PFSK-1 (cell line): Measurements from ENCODE around the gene FOLR1.

Experiments
- FOXP2 ChIP-seq: optimal IDR thresholded peaks from 2 replicates; pipeline ENCODE3; 2011; ENCODE audit warnings: borderline replicate concordance, control low read depth, inconsistent platforms; ENCODE audit not compliant: insufficient read depth; ENCODE audit errors: extremely low read length, extremely low read depth
- POLR2AphosphoS5 ChIP-seq: IDR thresholded peaks from 2 replicates; pipeline ENCODE4 v1.6.1; 2012; ENCODE audit warnings: low read depth, mild to moderate bottlenecking, control low read depth, low read length, moderate library complexity
- REST ChIP-seq, 2 experiments: IDR thresholded peaks; 2 replicates each; pipeline versions ENCODE4 v1.6.1 to v1.8.0; 2011 to 2012; ENCODE audit warnings: low read depth in 2 of 2, low read length in 2 of 2, control low read depth in 1 of 2, inconsistent platforms in 1 of 2, mild to moderate bottlenecking in 1 of 2, moderate library complexity in 1 of 2; ENCODE audit not compliant: insufficient read depth in 1 of 2
- SIN3A ChIP-seq: IDR thresholded peaks from 2 replicates; pipeline ENCODE4 v1.6.1; 2012; ENCODE audit warnings: mild to moderate bottlenecking, low read length, moderate library complexity, borderline replicate concordance; ENCODE audit not compliant: insufficient read depth
- TAF1 ChIP-seq: IDR thresholded peaks from 2 replicates; pipeline ENCODE4 v1.6.1; 2012; ENCODE audit warnings: low read length, control low read depth, borderline replicate concordance; ENCODE audit not compliant: insufficient read depth

Gene FOLR1

GRCh38 chr11:72155751-72156150, 36.2 kb upstream of the FOLR1 start:
- TF ChIP-seq TAF1, result no peak
- no peak for TF ChIP-seq REST (IDR thresholded peaks at IDR 0.05; ENCODE audit: insufficient read depth in 1 of 2, low read depth in 2 of 2, low read length in 2 of 2)
- TF ChIP-seq FOXP2, result no peak
- no peak for TF ChIP-seq SIN3A
- no peak for TF ChIP-seq POLR2AphosphoS5

- no peak for TF ChIP-seq REST (IDR thresholded peaks at IDR 0.05; ENCODE audit: insufficient read depth in 1 of 2, low read depth in 2 of 2, low read length in 2 of 2)
- TF ChIP-seq POLR2AphosphoS5, result no peak
- no peak for TF ChIP-seq FOXP2
- TF ChIP-seq SIN3A, result no peak
- TF ChIP-seq TAF1, result no peak
These were observed 34.8 kb upstream of the FOLR1 start for GRCh38 chr11:72157131-72157530.

- TF ChIP-seq FOXP2 (no peak), SIN3A (no peak), POLR2AphosphoS5 (no peak), TAF1 (no peak), REST (IDR thresholded peaks at IDR 0.05; ENCODE audit: insufficient read depth in 1 of 2, low read depth in 2 of 2, low read length in 2 of 2) (no peak)
These were observed 31.6 kb upstream of the FOLR1 start for GRCh38 chr11:72160319-72160718.

- TF ChIP-seq REST (IDR thresholded peaks at IDR 0.05; ENCODE audit: insufficient read depth in 1 of 2, low read depth in 2 of 2, low read length in 2 of 2) (no peak), FOXP2 (no peak), SIN3A (no peak), POLR2AphosphoS5 (no peak), TAF1 (no peak)
These were observed 28.9 kb upstream of the FOLR1 start for GRCh38 chr11:72162891-72163492.

- TF ChIP-seq FOXP2 (no peak), REST (IDR thresholded peaks at IDR 0.05; ENCODE audit: insufficient read depth in 1 of 2, low read depth in 2 of 2, low read length in 2 of 2) (no peak), SIN3A (no peak), TAF1 (no peak), POLR2AphosphoS5 (no peak)
These were observed 18.6 kb upstream of the FOLR1 start for GRCh38 chr11:72173291-72173690.
